ENCODE data around the gene VSTM1. TPM values are rescaled to one million over a fixed set of nuclear protein-coding genes. Genes with fewer than 3 reads are reported as not detected.

VSTM1 gene
- 1.1 TPM for total RNA-seq
- 0.37 TPM for polyA plus RNA-seq
- long read RNA-seq, donor 1 = 0 reads
- long read RNA-seq, donor 2 = 0 reads
- long read RNA-seq, donor 3 = 0 reads
- long read RNA-seq, donor 4 = 0 reads
- long read RNA-seq, donor 5 = 0 reads
- long read RNA-seq, donor 6 = 0 reads
- long read RNA-seq, donor 7 = 0 reads
- long read RNA-seq, donor 8 = 0 reads
- long read RNA-seq, donor 9 = 0 reads
- long read RNA-seq, donor 10 = 0 reads

- no peak within 1 kb of the TSS for H3K4me3 ChIP-seq (ENCODE audit: low read length in 2 of 2)
- no peaks in the 10 kb centered on the region for H3K36me3 ChIP-seq (ENCODE audit: control insufficient read depth in 2 of 2, insufficient read depth in 2 of 2, low read length in 1 of 2)
- H3K4me1 ChIP-seq (ENCODE audit: control insufficient read depth in 2 of 2, insufficient read depth in 2 of 2, low read length in 2 of 2) = no peaks in the 10 kb centered on the region
- peaks cover 0 to 9% of the 10 kb centered on the region in 2 donors for H3K27me3 ChIP-seq (ENCODE audit: control insufficient read depth in 2 of 2, insufficient read depth in 1 of 2, low read length in 1 of 2)
- no peak for DNase-seq (ENCODE audit: low read depth in 6 of 9, low spot score in 9 of 9)
- 69% methylated on average over 34 of the region's 34 CpGs for WGBS
- no peak within 1 kb of the TSS for H3K27ac ChIP-seq (ENCODE audit: low read depth in 1 of 2, low read length in 1 of 2)
- no peaks in the 10 kb centered on the region for H3K9me3 ChIP-seq (ENCODE audit: control insufficient read depth in 2 of 2, insufficient read depth in 1 of 2, low read length in 1 of 2)
Measured at GRCh38 chr19:54063350-54064116, at the start of gene VSTM1. TSS of gene VSTM1 (minus strand) at chr19:54063897. CDS start at chr19:54063777, 120 bp downstream.

GRCh38 chr19:54109651-54110050 is 46.0 kb upstream of the VSTM1 start:
- WGBS = 97% methylated on average over 6 of the region's 6 CpGs
- no peak overlapping the region for H3K4me3 ChIP-seq (ENCODE audit: low read length in 2 of 2)
- H3K27me3 ChIP-seq (ENCODE audit: control insufficient read depth in 2 of 2, insufficient read depth in 1 of 2, low read length in 1 of 2) = no peaks in the 10 kb centered on the region
- H3K9me3 ChIP-seq (ENCODE audit: control insufficient read depth in 2 of 2, insufficient read depth in 1 of 2, low read length in 1 of 2) = no peaks in the 10 kb centered on the region
- DNase-seq (ENCODE audit: low read depth in 6 of 9, low spot score in 9 of 9) = no peak
- peaks cover 48 to 61% of the 10 kb centered on the region in 2 donors for H3K36me3 ChIP-seq (ENCODE audit: control insufficient read depth in 2 of 2, insufficient read depth in 2 of 2, low read length in 1 of 2)
- no peak overlapping the region for H3K27ac ChIP-seq (ENCODE audit: low read depth in 1 of 2, low read length in 1 of 2)
- H3K4me1 ChIP-seq (ENCODE audit: control insufficient read depth in 2 of 2, insufficient read depth in 2 of 2, low read length in 2 of 2) = peaks cover 8% of the 10 kb centered on the region in 2 donors

- H3K4me3 ChIP-seq (ENCODE audit: low read length in 2 of 2) = no peak overlapping the region
- H3K27me3 ChIP-seq (ENCODE audit: control insufficient read depth in 2 of 2, insufficient read depth in 1 of 2, low read length in 1 of 2) = no peaks in the 10 kb centered on the region
- H3K36me3 ChIP-seq (ENCODE audit: control insufficient read depth in 2 of 2, insufficient read depth in 2 of 2, low read length in 1 of 2) = peaks cover 48 to 58% of the 10 kb centered on the region in 2 donors
- no peaks in the 10 kb centered on the region for H3K9me3 ChIP-seq (ENCODE audit: control insufficient read depth in 2 of 2, insufficient read depth in 1 of 2, low read length in 1 of 2)
- peaks cover under 1 to 2% of the 10 kb centered on the region in 2 donors for H3K4me1 ChIP-seq (ENCODE audit: control insufficient read depth in 2 of 2, insufficient read depth in 2 of 2, low read length in 2 of 2)
- 96% methylated on average over 7 of the region's 7 CpGs for WGBS
- no peak overlapping the region for H3K27ac ChIP-seq (ENCODE audit: low read depth in 1 of 2, low read length in 1 of 2)
- no peak for DNase-seq (ENCODE audit: low read depth in 6 of 9, low spot score in 9 of 9)
Measured at GRCh38 chr19:54108496-54108895, 44.8 kb upstream of the VSTM1 start.

- Histone ChIP-seq H3K9me3 (ENCODE audit: control insufficient read depth in 2 of 2, insufficient read depth in 1 of 2, low read length in 1 of 2) (no peaks in the 10 kb centered on the region), H3K4me1 (ENCODE audit: control insufficient read depth in 2 of 2, insufficient read depth in 2 of 2, low read length in 2 of 2) (peaks cover 5 to 6% of the 10 kb centered on the region in 2 donors), H3K27me3 (ENCODE audit: control insufficient read depth in 2 of 2, insufficient read depth in 1 of 2, low read length in 1 of 2) (no peaks in the 10 kb centered on the region), H3K4me3 (ENCODE audit: low read length in 2 of 2) (no peak overlapping the region), H3K36me3 (ENCODE audit: control insufficient read depth in 2 of 2, insufficient read depth in 2 of 2, low read length in 1 of 2) (peaks cover 48 to 58% of the 10 kb centered on the region in 2 donors), H3K27ac (ENCODE audit: low read depth in 1 of 2, low read length in 1 of 2) (no peak overlapping the region)
- no peak for DNase-seq (ENCODE audit: low read depth in 6 of 9, low spot score in 9 of 9)
- 93% methylated on average over 21 of the region's 21 CpGs for WGBS
Measured at GRCh38 chr19:54107876-54108490, 44.3 kb upstream of the VSTM1 start.

- no peak overlapping the region for H3K4me3 ChIP-seq (ENCODE audit: low read length in 2 of 2)
- DNase-seq (ENCODE audit: low read depth in 6 of 9, low spot score in 9 of 9) = no peak
- peaks cover 5 to 10% of the 10 kb centered on the region in 2 donors for H3K4me1 ChIP-seq (ENCODE audit: control insufficient read depth in 2 of 2, insufficient read depth in 2 of 2, low read length in 2 of 2)
- H3K9me3 ChIP-seq (ENCODE audit: control insufficient read depth in 2 of 2, insufficient read depth in 1 of 2, low read length in 1 of 2) = no peaks in the 10 kb centered on the region
- peaks cover 45 to 58% of the 10 kb centered on the region in 2 donors for H3K36me3 ChIP-seq (ENCODE audit: control insufficient read depth in 2 of 2, insufficient read depth in 2 of 2, low read length in 1 of 2)
- 95% methylated on average over 15 of the region's 15 CpGs for WGBS
- no peak overlapping the region for H3K27ac ChIP-seq (ENCODE audit: low read depth in 1 of 2, low read length in 1 of 2)
- no peaks in the 10 kb centered on the region for H3K27me3 ChIP-seq (ENCODE audit: control insufficient read depth in 2 of 2, insufficient read depth in 1 of 2, low read length in 1 of 2)
Measured at GRCh38 chr19:54106716-54107115, 43.0 kb upstream of the VSTM1 start.

- no peak for DNase-seq (ENCODE audit: low read depth in 6 of 9, low spot score in 9 of 9)
- H3K27me3 ChIP-seq (ENCODE audit: control insufficient read depth in 2 of 2, insufficient read depth in 1 of 2, low read length in 1 of 2) = no peaks in the 10 kb centered on the region
- H3K9me3 ChIP-seq (ENCODE audit: control insufficient read depth in 2 of 2, insufficient read depth in 1 of 2, low read length in 1 of 2) = no peaks in the 10 kb centered on the region
- peaks cover 5 to 10% of the 10 kb centered on the region in 2 donors for H3K4me1 ChIP-seq (ENCODE audit: control insufficient read depth in 2 of 2, insufficient read depth in 2 of 2, low read length in 2 of 2)
- no peak overlapping the region for H3K4me3 ChIP-seq (ENCODE audit: low read length in 2 of 2)
- no peak overlapping the region for H3K27ac ChIP-seq (ENCODE audit: low read depth in 1 of 2, low read length in 1 of 2)
- peaks cover 42 to 54% of the 10 kb centered on the region in 2 donors for H3K36me3 ChIP-seq (ENCODE audit: control insufficient read depth in 2 of 2, insufficient read depth in 2 of 2, low read length in 1 of 2)
- 94% methylated on average over 10 of the region's 10 CpGs for WGBS
Measured at GRCh38 chr19:54105796-54106195, 42.1 kb upstream of the VSTM1 start.

GRCh38 chr19:54104998-54105715 is 41.5 kb upstream of the VSTM1 start:
- DNase-seq (ENCODE audit: low read depth in 6 of 9, low spot score in 9 of 9) = no peak
- WGBS = 97% methylated on average over 11 of the region's 11 CpGs
- H3K4me1 ChIP-seq (ENCODE audit: control insufficient read depth in 2 of 2, insufficient read depth in 2 of 2, low read length in 2 of 2) = peaks cover 5 to 10% of the 10 kb centered on the region in 2 donors
- H3K27me3 ChIP-seq (ENCODE audit: control insufficient read depth in 2 of 2, insufficient read depth in 1 of 2, low read length in 1 of 2) = peaks cover 0 to 2% of the 10 kb centered on the region in 2 donors
- H3K4me3 ChIP-seq (ENCODE audit: low read length in 2 of 2) = no peak overlapping the region
- H3K36me3 ChIP-seq (ENCODE audit: control insufficient read depth in 2 of 2, insufficient read depth in 2 of 2, low read length in 1 of 2) = peaks cover 36 to 47% of the 10 kb centered on the region in 2 donors
- H3K9me3 ChIP-seq (ENCODE audit: control insufficient read depth in 2 of 2, insufficient read depth in 1 of 2, low read length in 1 of 2) = no peaks in the 10 kb centered on the region
- H3K27ac ChIP-seq (ENCODE audit: low read depth in 1 of 2, low read length in 1 of 2) = no peak overlapping the region

- H3K4me3 ChIP-seq (ENCODE audit: low read length in 2 of 2) = peak within 1 kb of the TSS; percentile 68 to 95
- 4% methylated on average over 54 of the region's 54 CpGs for WGBS
- H3K9me3 ChIP-seq (ENCODE audit: control insufficient read depth in 2 of 2, insufficient read depth in 1 of 2, low read length in 1 of 2) = no peaks in the 10 kb centered on the region
- H3K27me3 ChIP-seq (ENCODE audit: control insufficient read depth in 2 of 2, insufficient read depth in 1 of 2, low read length in 1 of 2) = peaks cover 0 to 9% of the 10 kb centered on the region in 2 donors
- DNase-seq (ENCODE audit: low read depth in 6 of 9, low spot score in 9 of 9) = peak; percentile 94 to 100 (median 99)
- H3K4me1 ChIP-seq (ENCODE audit: control insufficient read depth in 2 of 2, insufficient read depth in 2 of 2, low read length in 2 of 2) = peaks cover 5 to 10% of the 10 kb centered on the region in 2 donors
- peak within 1 kb of the TSS; percentile 64 to 77 for H3K27ac ChIP-seq (ENCODE audit: low read depth in 1 of 2, low read length in 1 of 2)
- H3K36me3 ChIP-seq (ENCODE audit: control insufficient read depth in 2 of 2, insufficient read depth in 2 of 2, low read length in 1 of 2) = peaks cover 14 to 23% of the 10 kb centered on the region in 2 donors
Measured at GRCh38 chr19:54102421-54103169, 38.9 kb upstream of the VSTM1 start, which contains the start of gene NDUFA3. TSS of gene NDUFA3 (plus strand) at chr19:54102855. CDS start at chr19:54102879, 24 bp downstream.
